Measurements from ENCODE around the gene CAT. TPM values are rescaled to one million over a fixed set of nuclear protein-coding genes. Genes with fewer than 3 reads are reported as not detected.

Gene CAT
- total RNA-seq, 1 experiment from 2014 or later = 65.9 TPM

DNA sequence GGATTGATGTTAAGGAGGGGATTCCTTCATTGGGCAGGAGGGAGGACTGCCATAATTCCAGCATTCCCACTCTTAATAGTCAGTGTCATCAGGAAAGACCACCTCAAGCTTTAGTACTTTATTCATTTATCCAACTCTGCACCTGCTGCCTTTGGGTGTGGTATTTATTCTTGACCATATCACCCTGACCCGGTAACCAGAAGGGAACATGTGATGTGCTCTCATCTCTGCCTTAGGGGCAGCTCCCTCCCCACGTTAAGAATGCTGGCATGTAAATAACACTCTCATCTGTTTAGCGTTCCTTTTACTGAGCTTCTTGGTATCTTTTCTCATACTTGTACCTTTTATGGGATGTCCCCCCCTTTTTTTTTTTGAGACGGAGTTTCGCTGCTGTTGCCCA lies 7.7 kb downstream of the CAT start:
- Histone ChIP-seq H3K36me3 (ENCODE audit: control insufficient read depth, insufficient read depth, low read length) (peaks cover 12% of the 10 kb centered on the region), H3K27me3 (ENCODE audit: control insufficient read depth, insufficient read depth, low read length) (no peaks in the 10 kb centered on the region), H3K27ac (ENCODE audit: low read length) (no peak overlapping the region), H3K9me3 (ENCODE audit: control insufficient read depth, insufficient read depth, low read depth, low read length) (no peaks in the 10 kb centered on the region; the same call in 1 of the 2 replicates), H3K4me3 (ENCODE audit: low read depth in 2 of 2, low read length in 2 of 2) (no peak overlapping the region), H3K4me1 (ENCODE audit: control insufficient read depth, insufficient read depth, low read length) (peaks cover 6% of the 10 kb centered on the region; the same call in 1 of the 2 replicates)
- DNase-seq (ENCODE audit: low read depth, low spot score) = no peak
- no peak for ATAC-seq
- TF ChIP-seq SIN3A (IDR thresholded peaks at IDR 0.05; ENCODE audit: borderline replicate concordance, insufficient read depth, low read depth, low read length) (no peak), POLR2AphosphoS5 (IDR thresholded peaks at IDR 0.05; ENCODE audit: low read depth, low read length) (no peak), REST (IDR thresholded peaks at IDR 0.05; ENCODE audit: insufficient read depth in 1 of 2, low read depth in 2 of 2, low read length in 1 of 2) (no peak), TCF7L2 (IDR thresholded peaks at IDR 0.05; ENCODE audit: low read depth, low read length) (no peak)
- TF ChIP-seq, protein P1, sequence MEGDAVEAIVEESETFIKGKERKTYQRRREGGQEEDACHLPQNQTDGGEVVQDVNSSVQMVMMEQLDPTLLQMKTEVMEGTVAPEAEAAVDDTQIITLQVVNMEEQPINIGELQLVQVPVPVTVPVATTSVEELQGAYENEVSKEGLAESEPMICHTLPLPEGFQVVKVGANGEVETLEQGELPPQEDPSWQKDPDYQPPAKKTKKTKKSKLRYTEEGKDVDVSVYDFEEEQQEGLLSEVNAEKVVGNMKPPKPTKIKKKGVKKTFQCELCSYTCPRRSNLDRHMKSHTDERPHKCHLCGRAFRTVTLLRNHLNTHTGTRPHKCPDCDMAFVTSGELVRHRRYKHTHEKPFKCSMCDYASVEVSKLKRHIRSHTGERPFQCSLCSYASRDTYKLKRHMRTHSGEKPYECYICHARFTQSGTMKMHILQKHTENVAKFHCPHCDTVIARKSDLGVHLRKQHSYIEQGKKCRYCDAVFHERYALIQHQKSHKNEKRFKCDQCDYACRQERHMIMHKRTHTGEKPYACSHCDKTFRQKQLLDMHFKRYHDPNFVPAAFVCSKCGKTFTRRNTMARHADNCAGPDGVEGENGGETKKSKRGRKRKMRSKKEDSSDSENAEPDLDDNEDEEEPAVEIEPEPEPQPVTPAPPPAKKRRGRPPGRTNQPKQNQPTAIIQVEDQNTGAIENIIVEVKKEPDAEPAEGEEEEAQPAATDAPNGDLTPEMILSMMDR (IDR thresholded peaks at IDR 0.05) = no peak
- CTCF ChIA-PET = interaction anchor here (0.5 kb wide), 1 partner anchor 57 kb away, joined by 3 read pairs; no protein-coding TSS in a partner anchor
- no TSS peak for BruUV-seq (replicated peaks)
- POLR2A ChIA-PET = no interaction called here
- intact Hi-C loops (cut with micrococcal nuclease; ENCODE audit: unreplicated experiment) (no loop called here), in situ Hi-C loops (cut with HindIII; ENCODE audit: low pct_unique_long_range_greater_than_20kb, low sequenced_read_pairs) (no loop called here)

DNA sequence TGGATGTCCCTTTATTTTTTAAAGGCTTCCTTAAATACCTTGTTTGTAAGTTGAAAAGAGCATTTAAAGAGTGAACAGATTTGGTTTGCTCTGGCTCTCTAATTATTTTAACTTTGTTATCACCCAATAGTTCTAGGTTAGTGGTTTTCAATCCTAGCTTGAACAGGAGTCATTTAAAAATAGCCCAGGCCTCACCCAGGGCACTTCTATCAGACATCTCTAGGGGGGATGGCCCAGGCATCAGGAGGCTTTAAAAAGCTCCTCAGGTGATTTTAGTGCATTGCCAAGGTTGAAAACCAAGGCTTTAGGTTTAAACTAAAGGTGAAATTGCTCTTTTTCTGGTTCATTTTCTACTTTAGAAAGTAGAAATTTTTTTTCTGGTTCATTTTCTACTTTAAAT lies 8.3 kb downstream of the CAT start:
- CTCF ChIA-PET = no interaction called here
- no peak overlapping the region for H3K27ac ChIP-seq (ENCODE audit: low read length)
- TF ChIP-seq POLR2AphosphoS5 (IDR thresholded peaks at IDR 0.05; ENCODE audit: low read depth, low read length) = no peak
- TF ChIP-seq, protein P1 (IDR thresholded peaks at IDR 0.05) = no peak
- no peak for TF ChIP-seq SIN3A (IDR thresholded peaks at IDR 0.05; ENCODE audit: borderline replicate concordance, insufficient read depth, low read depth, low read length)
- no peak for TF ChIP-seq TCF7L2 (IDR thresholded peaks at IDR 0.05; ENCODE audit: low read depth, low read length)
- BruUV-seq (replicated peaks) = no TSS peak
- in situ Hi-C loops (cut with HindIII; ENCODE audit: low pct_unique_long_range_greater_than_20kb, low sequenced_read_pairs) (no loop called here), intact Hi-C loops (cut with micrococcal nuclease; ENCODE audit: unreplicated experiment) (no loop called here)
- peaks cover 6% of the 10 kb centered on the region; the same call in 1 of the 2 replicates for H3K4me1 ChIP-seq (ENCODE audit: control insufficient read depth, insufficient read depth, low read length)
- no peak overlapping the region for H3K4me3 ChIP-seq (ENCODE audit: low read depth in 2 of 2, low read length in 2 of 2)
- POLR2A ChIA-PET = no interaction called here
- no peak for ATAC-seq
- H3K9me3 ChIP-seq (ENCODE audit: control insufficient read depth, insufficient read depth, low read depth, low read length) = no peaks in the 10 kb centered on the region; the same call in 1 of the 2 replicates
- H3K36me3 ChIP-seq (ENCODE audit: control insufficient read depth, insufficient read depth, low read length) = peaks cover 15% of the 10 kb centered on the region
- H3K27me3 ChIP-seq (ENCODE audit: control insufficient read depth, insufficient read depth, low read length) = no peaks in the 10 kb centered on the region
- no peak for DNase-seq (ENCODE audit: low read depth, low spot score)
